Forelimb muscle (tissue), 1 donor: ENCODE results near the gene HAT1. TPM values are rescaled to one million over a fixed set of nuclear protein-coding genes. Genes with fewer than 3 reads are reported as not detected.
"Not testable (repeated sequence)": the region's sequence is repeated elsewhere in the genome, so short reads cannot be mapped to it uniquely, and the experiment has no call there.

Experiments used
- DNase-seq: peaks from one replicate; pipeline ENCODE4 v3.0.0-alpha.2; 2013; ENCODE audit warnings: low read depth
- polyA plus RNA-seq: library from polyadenylated mRNA; unstranded; fragments of 120-200 nt; gene quantifications from one replicate; pipeline ENCODE4 v1.2.1, GENCODE V29; 2013; ENCODE audit not compliant: insufficient read length

Gene HAT1
- polyA plus RNA-seq, 1 donor: 35.9 TPM

GRCh38 chr2:171972329-171972982 lies 50.2 kb downstream of the HAT1 start:
- DNase-seq: no peak

GRCh38 chr2:171979103-171979502 lies 56.8 kb downstream of the HAT1 start:
- DNase-seq: no peak

- not testable (repeated sequence) for DNase-seq
Measured at GRCh38 chr2:171983924-171984323, 61.7 kb downstream of the HAT1 start.

- no peak for DNase-seq
Measured at GRCh38 chr2:171985076-171985475, 62.8 kb downstream of the HAT1 start.

- DNase-seq: no peak
Measured at GRCh38 chr2:171986778-171987177, 64.5 kb downstream of the HAT1 start.

- DNase-seq: no peak
Measured at GRCh38 chr2:171991027-171991426, 68.8 kb downstream of the HAT1 start.

- no peak for DNase-seq
Measured at GRCh38 chr2:171995586-171995985, 73.3 kb downstream of the HAT1 start.

- DNase-seq: no peak
Measured at GRCh38 chr2:171996021-171996420, 73.8 kb downstream of the HAT1 start.

GRCh38 chr2:171997031-171997430 lies 74.8 kb downstream of the HAT1 start:
- DNase-seq: not testable (repeated sequence)

- no peak for DNase-seq
Measured at GRCh38 chr2:171999161-171999560, 76.9 kb downstream of the HAT1 start.

GRCh38 chr2:171999604-172000469 lies 77.6 kb downstream of the HAT1 start, which contains the start of gene METAP1D:
Gene METAP1D (plus strand): TSS chr2:171999953. CDS start chr2:171999970, 17 bp downstream.
- peak; percentile 62 for DNase-seq

- no peak for DNase-seq
Measured at GRCh38 chr2:172000696-172001361, 78.6 kb downstream of the HAT1 start.

- DNase-seq: no peak
Measured at GRCh38 chr2:172007372-172007771, 85.1 kb downstream of the HAT1 start.

- DNase-seq: no peak
Measured at GRCh38 chr2:172009823-172010222, 87.6 kb downstream of the HAT1 start.

- DNase-seq: no peak
Measured at GRCh38 chr2:172011812-172012575, 89.7 kb downstream of the HAT1 start.

GRCh38 chr2:172012677-172013391 lies 90.6 kb downstream of the HAT1 start:
- no peak for DNase-seq

GRCh38 chr2:172013396-172013795 lies 91.1 kb downstream of the HAT1 start:
- no peak for DNase-seq

- DNase-seq: no peak
Measured at GRCh38 chr2:172021074-172021931, 99.0 kb downstream of the HAT1 start.

GRCh38 chr2:172021955-172022354 lies 99.7 kb downstream of the HAT1 start:
- DNase-seq: no peak

- DNase-seq: peak; percentile 11
Measured at GRCh38 chr2:172031536-172031935, 109.3 kb downstream of the HAT1 start.
